Lower lobe of right lung (tissue), 2 donors: ENCODE results near the gene SEMA5A. TPM values are rescaled to one million over a fixed set of nuclear protein-coding genes. Genes with fewer than 3 reads are reported as not detected.
A peak's percentile ranks its signal among the peaks of the same experiment; 100 is the strongest.

Experiments used
- ATAC-seq, 2 donors: fragments of 200-7000 bp; cut with Tn5 transposase; one replicate each; pipeline ENCODE4 v1.9.1; 2020 to 2022; ENCODE audit warnings: mild to moderate bottlenecking in 2 of 2, moderate library complexity in 2 of 2
- DNase-seq: peaks from one replicate; pipeline ENCODE4 v3.0.0-alpha.2; 2020
- H3K27ac ChIP-seq: fragments of 200-600 bp; one replicate; pipeline ENCODE4 v1.8.0; 2022
- H3K27me3 ChIP-seq: fragments of 200-600 bp; one replicate; pipeline ENCODE4 v1.8.0; 2022; ENCODE audit warnings: low read depth
- H3K36me3 ChIP-seq: fragments of 200-600 bp; one replicate; pipeline ENCODE4 v1.8.0; 2022; ENCODE audit warnings: mild to moderate bottlenecking
- H3K4me1 ChIP-seq: fragments of 200-600 bp; one replicate; pipeline ENCODE4 v1.8.0; 2022
- H3K4me3 ChIP-seq: fragments of 200-600 bp; one replicate; pipeline ENCODE4 v1.8.0; 2022; ENCODE audit warnings: mild to moderate bottlenecking
- H3K9me3 ChIP-seq: fragments of 200-600 bp; one replicate; pipeline ENCODE4 v1.8.0; 2022
- intact Hi-C: fragments of 100-400 bp; cut with DNase I; formaldehyde crosslinking; loops from one replicate; pipeline ENCODE4 v1.11.0; 2022
- microRNA-seq: library from miRNA; unstranded; fragments of <30 nt; microRNA quantifications from one replicate; pipeline ENCODE4 v1.2.0, GENCODE V29; 2020; ENCODE audit warnings: borderline number of aligned reads
- total RNA-seq: library from RNA; stranded (reverse); fragmentation: NEBNext Ultra II Directional; extraction: Animal tissue kit (Norgen Biotek cat#: 25700); gene quantifications from one replicate; pipeline ENCODE4 v1.2.1, GENCODE V29; 2021
- TF ChIP-seq, protein P1 (sequence below): fragments of 200-600 bp; IDR thresholded peaks from one replicate; pipeline ENCODE4 v1.8.0; 2022; ENCODE audit warnings: antibody characterized with exemption, mild to moderate bottlenecking
- donor health status: DM: no; HTN: yes; CAD: no; lungs with severe emphysema.

SEMA5A gene
- total RNA-seq, 1 donor from 2014 or later, result 29.3 TPM

DNA sequence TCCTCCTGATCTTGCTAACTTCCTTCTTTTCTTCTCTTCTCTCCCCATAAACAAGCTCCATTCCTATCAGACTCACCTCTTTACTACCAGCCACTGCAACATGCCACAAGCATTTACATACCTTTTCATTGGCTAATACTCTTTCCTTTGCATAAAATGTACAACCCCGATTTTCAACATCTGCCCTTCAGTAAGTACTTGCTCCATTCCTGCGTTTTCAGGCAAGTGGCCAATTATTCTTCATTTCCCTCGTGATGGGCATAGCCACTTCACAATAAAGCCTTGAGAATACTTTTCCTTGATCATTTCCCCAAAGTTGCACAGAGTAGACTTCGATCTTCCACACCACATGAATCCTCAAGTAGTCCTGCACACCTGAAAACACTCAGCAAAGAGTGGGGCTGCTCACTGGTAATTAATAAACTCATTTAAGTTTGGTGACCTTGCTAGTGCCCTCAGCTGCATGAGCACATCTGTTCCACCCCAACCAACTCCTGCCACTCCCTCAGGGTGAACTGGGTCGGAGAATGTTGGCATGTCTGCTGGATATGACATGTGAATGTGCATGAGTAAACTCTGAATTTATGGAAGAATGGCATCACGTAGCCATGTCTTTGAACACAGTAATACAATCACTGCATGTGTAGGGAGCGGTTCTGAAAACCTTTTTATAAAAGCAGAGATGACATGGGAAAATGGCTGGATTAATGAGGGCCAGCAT is 535.8 kb downstream of the SEMA5A start:
- Histone ChIP-seq H3K4me1 (no peaks in the 10 kb centered on the region), H3K36me3 (no peaks in the 10 kb centered on the region), H3K9me3 (no peaks in the 10 kb centered on the region), H3K4me3 (no peak overlapping the region), H3K27me3 (no peaks in the 10 kb centered on the region), H3K27ac (no peak overlapping the region)
- no peak for DNase-seq
- intact Hi-C loops, result no loop called here
- no peak for ATAC-seq
- TF ChIP-seq, protein P1, sequence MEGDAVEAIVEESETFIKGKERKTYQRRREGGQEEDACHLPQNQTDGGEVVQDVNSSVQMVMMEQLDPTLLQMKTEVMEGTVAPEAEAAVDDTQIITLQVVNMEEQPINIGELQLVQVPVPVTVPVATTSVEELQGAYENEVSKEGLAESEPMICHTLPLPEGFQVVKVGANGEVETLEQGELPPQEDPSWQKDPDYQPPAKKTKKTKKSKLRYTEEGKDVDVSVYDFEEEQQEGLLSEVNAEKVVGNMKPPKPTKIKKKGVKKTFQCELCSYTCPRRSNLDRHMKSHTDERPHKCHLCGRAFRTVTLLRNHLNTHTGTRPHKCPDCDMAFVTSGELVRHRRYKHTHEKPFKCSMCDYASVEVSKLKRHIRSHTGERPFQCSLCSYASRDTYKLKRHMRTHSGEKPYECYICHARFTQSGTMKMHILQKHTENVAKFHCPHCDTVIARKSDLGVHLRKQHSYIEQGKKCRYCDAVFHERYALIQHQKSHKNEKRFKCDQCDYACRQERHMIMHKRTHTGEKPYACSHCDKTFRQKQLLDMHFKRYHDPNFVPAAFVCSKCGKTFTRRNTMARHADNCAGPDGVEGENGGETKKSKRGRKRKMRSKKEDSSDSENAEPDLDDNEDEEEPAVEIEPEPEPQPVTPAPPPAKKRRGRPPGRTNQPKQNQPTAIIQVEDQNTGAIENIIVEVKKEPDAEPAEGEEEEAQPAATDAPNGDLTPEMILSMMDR, result no peak

DNA sequence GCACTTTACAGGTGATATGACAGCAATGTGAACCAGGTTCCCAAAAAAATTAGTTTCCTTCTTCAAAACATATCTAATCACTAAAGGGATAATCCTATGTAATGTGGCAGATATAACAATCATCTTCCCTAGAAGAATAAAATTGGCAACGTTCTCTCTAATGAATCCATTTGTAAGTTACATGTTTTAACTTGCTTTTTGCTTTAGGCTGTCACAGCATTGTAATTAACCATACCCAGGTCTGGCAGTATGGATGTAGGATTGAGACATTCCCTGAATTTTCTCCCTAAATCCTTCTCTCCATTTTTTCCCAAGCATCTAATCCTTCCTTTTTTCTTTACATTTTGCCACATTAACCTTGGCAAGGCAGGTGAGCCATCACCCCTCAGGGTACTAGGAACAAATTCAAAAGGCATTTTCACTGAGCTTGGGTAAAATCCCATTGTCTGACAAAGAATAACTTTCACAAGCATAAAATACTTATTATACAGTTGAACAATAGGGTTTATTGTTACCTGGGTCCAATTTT is 548.3 kb downstream of the SEMA5A start:
- Histone ChIP-seq H3K9me3 (no peaks in the 10 kb centered on the region), H3K4me3 (no peak overlapping the region), H3K4me1 (no peaks in the 10 kb centered on the region), H3K36me3 (no peaks in the 10 kb centered on the region), H3K27me3 (no peaks in the 10 kb centered on the region), H3K27ac (no peak overlapping the region)
- ATAC-seq (no peak), DNase-seq (no peak)
- intact Hi-C loops, result no loop called here
- TF ChIP-seq, protein P1, result no peak

DNA sequence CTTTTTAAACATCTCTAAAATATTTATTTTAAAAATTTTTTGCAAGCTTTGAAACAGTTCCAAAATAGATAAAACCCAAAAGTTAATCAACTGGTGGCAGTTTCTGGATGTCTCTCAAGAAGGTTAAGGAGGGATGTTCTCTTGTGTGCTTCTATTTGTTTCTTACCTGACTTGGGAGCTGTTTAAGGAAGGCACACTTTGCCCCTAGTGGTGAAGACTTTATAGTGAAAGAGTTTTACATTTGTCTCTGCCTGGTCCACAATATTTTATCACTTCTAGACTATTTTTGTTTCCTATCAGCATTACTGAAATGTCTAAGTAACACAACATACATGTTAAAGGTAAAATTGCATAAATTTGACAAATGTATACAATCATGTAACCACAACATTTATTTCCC is 552.8 kb downstream of the SEMA5A start:
- Histone ChIP-seq H3K9me3 (no peaks in the 10 kb centered on the region), H3K36me3 (no peaks in the 10 kb centered on the region), H3K4me1 (no peaks in the 10 kb centered on the region), H3K4me3 (no peak overlapping the region), H3K27me3 (no peaks in the 10 kb centered on the region), H3K27ac (no peak overlapping the region)
- intact Hi-C loops, result no loop called here
- TF ChIP-seq, protein P1, result peak; percentile 11
- DNase-seq (no peak), ATAC-seq (no peak)

Small RNA genes lying within 50 kb of the gene (microRNA-seq; reads per million reads assigned to microRNA genes)
- gene MIR4636, result 2.0 reads per million

Other genes with a start within 250 kb of the SEMA5A start
- gene TAS2R1, start 84.3 kb upstream of the SEMA5A start, total RNA-seq, result not detected